Activated CD4-positive, alpha-beta T cell treated with anti-CD3 and anti-CD28 coated beads, Interleukin-2, amount 10 ng/mL, durations not matched to agents 24 days and 14 days (primary cell): ENCODE measurements around the gene ALG5. TPM values are rescaled to one million over a fixed set of nuclear protein-coding genes. Genes with fewer than 3 reads are reported as not detected.

ENCODE experiments used
- DNase-seq: peaks from one replicate; pipeline ENCODE4 v3.0.0; 2022
- H3K27ac Mint-ChIP-seq: one replicate; pipeline ENCODE4 v1.8.0; 2022; ENCODE audit warnings: mild to moderate bottlenecking, mixed read lengths
- H3K27me3 Mint-ChIP-seq: one replicate; pipeline ENCODE4 v1.8.0; 2022; ENCODE audit warnings: mixed read lengths
- H3K36me3 Mint-ChIP-seq: one replicate; pipeline ENCODE4 v1.8.0; 2022; ENCODE audit warnings: low read depth, mild to moderate bottlenecking, mixed read lengths
- H3K4me1 Mint-ChIP-seq: one replicate; pipeline ENCODE4 v1.8.0; 2021; ENCODE audit warnings: mixed read lengths
- H3K4me3 Mint-ChIP-seq: one replicate; pipeline ENCODE4 v1.8.0; 2022; ENCODE audit warnings: mild to moderate bottlenecking, moderate library complexity, mixed read lengths
- H3K9me3 Mint-ChIP-seq: one replicate; pipeline ENCODE4 v1.8.0; 2021; ENCODE audit warnings: mixed read lengths
- intact Hi-C: fragments of 100-400 bp; cut with micrococcal nuclease; formaldehyde crosslinking; loops from one replicate; pipeline ENCODE4 v1.15.1; 2023
- total RNA-seq: library from RNA; stranded (reverse); gene quantifications from 2 replicates; pipeline ENCODE4 v1.2.3, GENCODE V29; 2022

Gene ALG5
- 53.6 and 53.8 TPM in 2 replicates for total RNA-seq

- intact Hi-C loops: loop anchor here (1.0 to 10.0 kb wide), 5 partner anchors 60 to 704 kb away; partner anchors contain the start of genes CCDC169, RFXAP, SPART and SUPT20H
- H3K4me1 Mint-ChIP-seq: peaks cover 31% of the 10 kb centered on the region
- peak within 1 kb of the TSS; percentile 100 for H3K27ac Mint-ChIP-seq
- peak within 1 kb of the TSS; percentile 99 for H3K4me3 Mint-ChIP-seq
- H3K27me3 Mint-ChIP-seq: no peaks in the 10 kb centered on the region
- no peaks in the 10 kb centered on the region for H3K9me3 Mint-ChIP-seq
- peak; percentile 99 for DNase-seq
- peaks cover 40% of the 10 kb centered on the region for H3K36me3 Mint-ChIP-seq
Measured at GRCh38 chr13:36999054-36999714, at the start of gene ALG5. ALG5 (minus strand) TSS chr13:36999340; CDS start chr13:36999300, 40 bp downstream.

- no peak overlapping the region for H3K4me3 Mint-ChIP-seq
- intact Hi-C loops: no loop called here
- H3K36me3 Mint-ChIP-seq: peaks cover 27% of the 10 kb centered on the region
Measured at GRCh38 chr13:37047846-37048245, 48.7 kb upstream of the ALG5 start.

GRCh38 chr13:37047032-37047431, 47.9 kb upstream of the ALG5 start:
- H3K4me1 Mint-ChIP-seq: peaks cover 4% of the 10 kb centered on the region
- no peaks in the 10 kb centered on the region for H3K27me3 Mint-ChIP-seq
- H3K9me3 Mint-ChIP-seq: no peaks in the 10 kb centered on the region
- intact Hi-C loops: no loop called here
- peaks cover 25% of the 10 kb centered on the region for H3K36me3 Mint-ChIP-seq
- no peak overlapping the region for H3K4me3 Mint-ChIP-seq
- no peak overlapping the region for H3K27ac Mint-ChIP-seq
- no peak for DNase-seq

More at GRCh38 chr13:37047846-37048245, 48.7 kb upstream of the ALG5 start:
- Mint-ChIP-seq H3K4me1 (peaks cover 8% of the 10 kb centered on the region), H3K9me3 (no peaks in the 10 kb centered on the region), H3K27me3 (no peaks in the 10 kb centered on the region), H3K27ac (no peak overlapping the region)
- no peak for DNase-seq

- H3K27me3 Mint-ChIP-seq: no peaks in the 10 kb centered on the region
- H3K27ac Mint-ChIP-seq: no peak overlapping the region
- peaks cover 4% of the 10 kb centered on the region for H3K4me1 Mint-ChIP-seq
- peaks cover 27% of the 10 kb centered on the region for H3K36me3 Mint-ChIP-seq
- no peak for DNase-seq
- no peaks in the 10 kb centered on the region for H3K9me3 Mint-ChIP-seq
- H3K4me3 Mint-ChIP-seq: no peak overlapping the region
- intact Hi-C loops: no loop called here
Measured at GRCh38 chr13:37046062-37046461, 46.9 kb upstream of the ALG5 start.

GRCh38 chr13:37040789-37041188, 41.6 kb upstream of the ALG5 start:
- Mint-ChIP-seq H3K36me3 (peaks cover 43% of the 10 kb centered on the region), H3K4me3 (no peak overlapping the region)
- intact Hi-C loops: no loop called here

GRCh38 chr13:37039896-37040295, 40.8 kb upstream of the ALG5 start:
- Mint-ChIP-seq H3K27ac (no peak overlapping the region), H3K27me3 (no peaks in the 10 kb centered on the region), H3K9me3 (no peaks in the 10 kb centered on the region), H3K4me3 (no peak overlapping the region), H3K36me3 (peaks cover 52% of the 10 kb centered on the region), H3K4me1 (no peaks in the 10 kb centered on the region)
- intact Hi-C loops: no loop called here
- DNase-seq: no peak

More at GRCh38 chr13:37040789-37041188, 41.6 kb upstream of the ALG5 start:
- Mint-ChIP-seq H3K4me1 (no peaks in the 10 kb centered on the region), H3K9me3 (no peaks in the 10 kb centered on the region), H3K27ac (no peak overlapping the region), H3K27me3 (no peaks in the 10 kb centered on the region)
- no peak for DNase-seq

- Mint-ChIP-seq H3K4me1 (no peaks in the 10 kb centered on the region), H3K36me3 (peaks cover 57% of the 10 kb centered on the region), H3K9me3 (no peaks in the 10 kb centered on the region), H3K27ac (no peak overlapping the region), H3K27me3 (no peaks in the 10 kb centered on the region), H3K4me3 (no peak overlapping the region)
- DNase-seq: no peak
- intact Hi-C loops: no loop called here
Measured at GRCh38 chr13:37037241-37037640, 38.1 kb upstream of the ALG5 start.

GRCh38 chr13:37029617-37030016, 30.5 kb upstream of the ALG5 start:
- no peak overlapping the region for H3K27ac Mint-ChIP-seq
- intact Hi-C loops: no loop called here
- no peak for DNase-seq
- H3K27me3 Mint-ChIP-seq: no peaks in the 10 kb centered on the region
- no peaks in the 10 kb centered on the region for H3K4me1 Mint-ChIP-seq
- peaks cover 41% of the 10 kb centered on the region for H3K36me3 Mint-ChIP-seq
- H3K9me3 Mint-ChIP-seq: no peaks in the 10 kb centered on the region
- no peak overlapping the region for H3K4me3 Mint-ChIP-seq

- peaks cover 40% of the 10 kb centered on the region for H3K36me3 Mint-ChIP-seq
- intact Hi-C loops: loop anchor here (2.0 kb wide), 1 partner anchor 17 kb away; no protein-coding TSS in a partner anchor
Measured at GRCh38 chr13:37027639-37028038, 28.5 kb upstream of the ALG5 start.

GRCh38 chr13:37026771-37027170, 27.6 kb upstream of the ALG5 start:
- H3K4me3 Mint-ChIP-seq: no peak overlapping the region
- DNase-seq: no peak
- no peaks in the 10 kb centered on the region for H3K27me3 Mint-ChIP-seq
- H3K4me1 Mint-ChIP-seq: peaks cover 2% of the 10 kb centered on the region
- H3K36me3 Mint-ChIP-seq: peaks cover 35% of the 10 kb centered on the region
- intact Hi-C loops: loop anchor here (2.0 kb wide), 1 partner anchor 16 kb away; no protein-coding TSS in a partner anchor
- no peak overlapping the region for H3K27ac Mint-ChIP-seq
- no peaks in the 10 kb centered on the region for H3K9me3 Mint-ChIP-seq

More at GRCh38 chr13:37027639-37028038, 28.5 kb upstream of the ALG5 start:
- Mint-ChIP-seq H3K27me3 (no peaks in the 10 kb centered on the region), H3K4me1 (peaks cover 2% of the 10 kb centered on the region), H3K27ac (no peak overlapping the region), H3K9me3 (no peaks in the 10 kb centered on the region), H3K4me3 (no peak overlapping the region)
- no peak for DNase-seq

- intact Hi-C loops: no loop called here
- Mint-ChIP-seq H3K9me3 (no peaks in the 10 kb centered on the region), H3K27me3 (no peaks in the 10 kb centered on the region), H3K27ac (no peak overlapping the region), H3K4me3 (no peak overlapping the region), H3K4me1 (peaks cover 2% of the 10 kb centered on the region), H3K36me3 (peaks cover 31% of the 10 kb centered on the region)
- DNase-seq: no peak
Measured at GRCh38 chr13:37023871-37024270, 24.7 kb upstream of the ALG5 start.

- H3K4me1 Mint-ChIP-seq: peaks cover 3% of the 10 kb centered on the region
- H3K4me3 Mint-ChIP-seq: no peak overlapping the region
- DNase-seq: no peak
- H3K36me3 Mint-ChIP-seq: peaks cover 64% of the 10 kb centered on the region
- no peaks in the 10 kb centered on the region for H3K9me3 Mint-ChIP-seq
- no peaks in the 10 kb centered on the region for H3K27me3 Mint-ChIP-seq
- intact Hi-C loops: no loop called here
- H3K27ac Mint-ChIP-seq: no peak overlapping the region
Measured at GRCh38 chr13:37014609-37015008, 15.5 kb upstream of the ALG5 start.

- Mint-ChIP-seq H3K4me1 (peaks cover 8% of the 10 kb centered on the region), H3K9me3 (no peaks in the 10 kb centered on the region), H3K27me3 (no peaks in the 10 kb centered on the region), H3K4me3 (no peak overlapping the region), H3K36me3 (peaks cover 74% of the 10 kb centered on the region), H3K27ac (no peak overlapping the region)
- no peak for DNase-seq
- intact Hi-C loops: loop anchor here (2.0 kb wide), 1 partner anchor 15 kb away; no protein-coding TSS in a partner anchor
Measured at GRCh38 chr13:37011788-37012187, 12.6 kb upstream of the ALG5 start.

- Mint-ChIP-seq H3K9me3 (no peaks in the 10 kb centered on the region), H3K36me3 (peaks cover 72% of the 10 kb centered on the region), H3K4me1 (peaks cover 8% of the 10 kb centered on the region), H3K27me3 (no peaks in the 10 kb centered on the region), H3K4me3 (no peak overlapping the region), H3K27ac (no peak overlapping the region)
- DNase-seq: no peak
- intact Hi-C loops: loop anchor here (2.0 kb wide), 1 partner anchor 16 kb away; no protein-coding TSS in a partner anchor
Measured at GRCh38 chr13:37011002-37011401, 11.9 kb upstream of the ALG5 start.
